GM18907 (cell line): ENCODE data around the gene AGFG2.

Experiments used
- ATAC-seq: cut with Tn5 transposase; IDR thresholded peaks from one replicate; pipeline ENCODE4 v1.9.1; 2021; ENCODE audit warnings: mild to moderate bottlenecking, moderate library complexity; ENCODE audit not compliant: unreplicated experiment

Gene AGFG2

GRCh38 chr7:100583132-100584053, 44.4 kb downstream of the AGFG2 start:
- ATAC-seq, result no peak

DNA sequence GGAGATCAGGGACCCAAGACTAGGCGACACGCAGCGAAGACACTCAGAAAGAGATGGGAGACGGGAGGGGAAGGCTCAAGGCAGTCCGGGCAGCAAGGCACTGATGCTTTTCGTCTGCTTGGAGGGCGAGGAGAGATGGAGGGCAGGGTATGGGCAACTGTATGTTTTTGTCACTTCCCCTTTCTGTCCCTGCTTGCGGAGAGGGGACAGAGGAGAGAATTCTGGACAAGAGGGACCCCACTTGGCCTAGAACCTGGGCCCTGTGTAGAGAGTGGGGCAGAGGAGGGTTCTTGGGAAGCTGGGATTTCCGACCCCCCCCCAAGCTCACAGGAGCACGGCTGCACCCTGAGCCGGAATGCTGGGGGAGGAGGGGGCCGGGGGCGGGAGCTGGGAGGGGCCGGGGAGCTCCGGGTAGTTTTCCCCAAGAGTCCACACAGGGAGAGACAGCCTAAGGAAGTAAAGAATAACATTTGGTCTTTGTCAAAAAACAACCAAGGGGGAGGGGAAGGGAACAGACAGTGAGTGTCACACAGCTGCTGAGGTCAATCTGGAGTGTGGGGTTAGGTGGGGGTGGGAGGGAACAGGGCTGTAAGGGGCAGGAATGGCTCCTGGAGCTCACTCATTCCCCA, 45.2 kb downstream of the AGFG2 start:
- ATAC-seq, result no peak

- ATAC-seq, result no peak
Measured at GRCh38 chr7:100584683-100585510, 45.9 kb downstream of the AGFG2 start.

DNA sequence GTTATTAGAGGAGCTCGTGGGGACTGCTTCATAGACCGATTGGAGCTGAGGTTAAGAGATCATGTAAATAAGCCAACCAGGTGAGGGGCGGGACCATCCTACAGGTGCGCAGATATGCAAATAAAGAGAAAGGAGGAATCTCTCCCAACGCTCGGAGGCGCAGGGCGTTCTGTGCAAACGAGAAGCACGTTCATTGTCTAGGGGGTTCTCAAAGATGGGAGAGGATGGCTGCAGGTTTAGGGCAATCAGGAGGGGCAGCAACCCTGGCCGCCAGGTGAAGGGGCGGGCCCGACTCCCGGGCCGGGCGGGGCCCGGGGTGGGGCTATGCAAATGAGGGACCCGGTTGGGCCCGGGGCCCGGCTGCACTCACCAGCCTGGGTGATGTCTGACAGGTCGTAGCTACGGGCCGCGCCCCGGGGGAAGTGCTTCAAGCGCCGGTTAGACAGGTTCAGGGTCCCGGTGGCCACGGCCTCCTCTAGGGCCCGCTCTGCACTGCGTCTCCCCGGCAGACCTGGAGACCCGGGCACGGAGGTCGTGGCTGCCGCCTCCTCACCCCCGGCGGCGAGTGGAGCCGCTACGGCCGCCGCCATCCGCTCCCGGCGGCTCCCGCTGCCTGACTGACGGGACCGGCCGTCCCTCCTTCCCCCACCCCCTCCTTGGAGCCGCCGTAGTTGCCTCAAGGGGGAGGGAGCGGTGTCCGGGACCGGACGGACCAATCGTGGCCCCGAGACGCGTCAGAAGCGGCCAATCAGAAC, 46.7 kb downstream of the AGFG2 start, which contains the start of gene LRCH4:
Gene LRCH4, minus strand, starts transcription at position 619 of the 755 bp plus-strand sequence. Its CDS starts 29 bp downstream, at position 590.
- peak; percentile 29 for ATAC-seq

GRCh38 chr7:100586266-100587025, 47.4 kb downstream of the AGFG2 start, which contains the start of gene FBXO24:
Gene FBXO24, plus strand, starts transcription at chr7:100586328. Its CDS starts 298 bp downstream, at chr7:100586626.
- ATAC-seq, result peak; percentile 87

- ATAC-seq, result no peak
Measured at GRCh38 chr7:100588438-100588837, 49.4 kb downstream of the AGFG2 start.

GRCh38 chr7:100589341-100589947, 50.4 kb downstream of the AGFG2 start:
- ATAC-seq, result no peak

DNA sequence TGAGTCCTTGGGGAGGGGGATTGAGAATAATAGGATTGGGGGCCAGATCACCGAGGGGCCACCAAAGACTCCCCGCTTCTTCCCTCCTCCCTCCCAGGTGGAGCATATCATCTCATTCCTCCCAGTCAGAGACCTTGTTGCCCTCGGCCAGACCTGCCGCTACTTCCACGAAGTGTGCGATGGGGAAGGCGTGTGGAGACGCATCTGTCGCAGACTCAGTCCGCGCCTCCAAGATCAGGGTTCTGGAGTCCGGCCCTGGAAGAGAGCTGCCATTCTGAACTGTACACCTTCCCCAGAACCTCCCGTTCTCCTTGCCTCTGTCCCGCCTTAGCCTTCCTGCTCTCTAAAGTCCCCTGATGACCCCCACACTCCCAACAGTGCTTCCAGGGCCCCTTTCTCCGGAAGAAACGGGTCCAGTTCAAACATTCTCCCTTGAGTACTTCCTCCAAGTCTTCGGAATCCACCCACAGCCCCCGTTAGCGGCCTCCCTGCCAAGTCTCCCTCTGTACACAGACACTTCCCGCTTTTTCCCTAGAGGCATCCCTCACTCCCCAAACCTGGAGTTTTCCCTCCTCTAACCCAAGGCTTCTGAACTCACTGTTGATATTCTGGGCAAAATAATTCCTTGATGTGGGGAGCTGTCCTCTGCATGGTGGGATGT, 51.2 kb downstream of the AGFG2 start:
- ATAC-seq, result no peak

DNA sequence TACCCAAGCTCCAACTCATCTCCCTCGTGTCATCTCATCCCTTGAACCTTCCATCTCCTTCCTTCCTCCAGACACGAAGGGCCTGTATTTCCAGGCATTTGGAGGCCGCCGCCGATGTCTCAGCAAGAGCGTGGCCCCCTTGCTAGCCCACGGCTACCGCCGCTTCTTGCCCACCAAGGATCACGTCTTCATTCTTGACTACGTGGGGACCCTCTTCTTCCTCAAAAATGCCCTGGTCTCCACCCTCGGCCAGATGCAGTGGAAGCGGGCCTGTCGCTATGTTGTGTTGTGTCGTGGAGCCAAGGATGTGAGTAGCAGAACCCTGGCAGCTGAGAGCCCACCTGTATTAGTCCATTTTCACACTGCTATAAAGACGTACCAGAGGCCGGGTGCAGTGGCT, 52.6 kb downstream of the AGFG2 start:
- ATAC-seq, result no peak

GRCh38 chr7:100595188-100595587, 56.2 kb downstream of the AGFG2 start:
- ATAC-seq, result no peak

- ATAC-seq, result no peak
Measured at GRCh38 chr7:100598425-100598824, 59.4 kb downstream of the AGFG2 start.

DNA sequence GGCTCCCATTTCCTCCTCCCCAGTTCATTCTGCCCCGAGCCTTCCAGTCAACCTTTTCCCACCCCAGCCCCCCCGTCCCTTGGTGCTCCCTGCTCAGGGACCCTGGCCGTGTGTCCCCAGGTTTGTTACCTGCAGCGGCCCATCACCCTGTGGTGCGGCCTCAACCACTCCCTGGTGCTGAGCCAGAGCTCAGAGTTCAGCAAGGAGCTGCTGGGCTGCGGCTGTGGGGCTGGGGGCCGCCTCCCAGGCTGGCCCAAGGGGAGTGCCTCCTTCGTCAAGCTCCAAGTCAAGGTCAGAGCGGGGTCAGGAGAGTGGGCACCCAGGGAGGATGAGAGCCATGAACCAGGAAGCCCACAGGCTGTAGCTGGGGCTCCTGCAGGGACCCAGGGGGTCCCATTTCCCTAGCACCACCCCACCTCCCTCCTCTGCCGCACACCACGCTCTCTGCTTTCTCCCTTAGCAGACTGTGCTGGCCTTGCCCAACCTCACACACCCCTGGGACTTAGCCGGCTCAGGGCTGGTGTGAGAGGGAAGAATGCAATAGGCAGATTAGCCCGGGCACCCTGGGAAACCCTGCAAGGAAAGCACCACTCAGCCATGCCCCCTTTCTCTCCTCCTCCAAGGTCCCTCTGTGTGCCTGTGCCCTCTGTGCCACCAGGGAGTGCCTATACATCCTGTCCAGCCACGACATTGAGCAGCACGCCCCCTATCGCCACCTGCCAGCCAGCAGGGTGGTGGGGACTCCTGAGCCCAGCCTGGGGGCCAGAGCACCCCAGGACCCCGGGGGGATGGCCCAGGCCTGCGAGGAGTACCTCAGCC, 61.1 kb downstream of the AGFG2 start:
- ATAC-seq, result no peak

- ATAC-seq, result no peak
Measured at GRCh38 chr7:100600730-100601038, 61.7 kb downstream of the AGFG2 start.

DNA sequence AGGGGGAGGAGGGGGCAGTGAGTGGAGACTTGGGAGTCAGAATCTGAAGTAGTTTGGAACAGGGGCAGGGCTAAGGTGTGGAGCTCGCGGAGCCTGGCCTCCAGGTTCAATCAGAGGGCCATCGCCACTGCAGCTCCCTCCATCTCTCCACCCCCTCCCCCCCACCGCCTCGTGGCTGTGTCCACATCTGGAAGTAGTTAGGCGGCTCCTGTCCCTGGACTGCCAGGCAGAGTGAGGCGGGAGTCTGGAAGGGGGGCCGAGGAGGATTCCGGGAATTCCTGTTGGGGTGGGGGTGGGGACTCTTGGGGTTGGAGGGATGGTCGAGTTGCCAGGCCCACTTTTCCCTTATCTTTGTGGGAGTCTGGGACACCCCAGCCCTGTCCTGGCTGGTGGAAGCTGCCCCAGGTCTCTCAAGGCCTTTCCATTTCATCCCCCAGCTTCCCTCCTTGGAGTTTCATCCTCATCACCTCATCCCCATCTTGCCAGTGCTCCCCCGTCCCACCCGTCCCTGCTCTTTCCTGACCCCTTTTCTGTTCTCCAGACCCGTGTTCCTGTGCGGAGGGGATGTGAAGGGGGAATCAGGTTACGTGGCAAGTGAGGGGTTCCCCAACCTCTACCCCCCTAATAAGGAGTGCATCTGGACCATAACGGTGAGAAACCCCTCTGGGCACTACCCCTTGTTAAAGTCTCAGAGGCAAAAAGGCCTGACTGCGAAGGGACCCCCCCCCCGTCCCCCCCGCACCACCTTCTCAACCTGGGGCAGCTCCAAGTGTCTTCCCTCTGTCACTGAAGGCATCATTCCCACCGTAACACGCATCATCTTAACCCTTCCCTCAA, 64.1 kb downstream of the AGFG2 start:
- no peak for ATAC-seq

DNA sequence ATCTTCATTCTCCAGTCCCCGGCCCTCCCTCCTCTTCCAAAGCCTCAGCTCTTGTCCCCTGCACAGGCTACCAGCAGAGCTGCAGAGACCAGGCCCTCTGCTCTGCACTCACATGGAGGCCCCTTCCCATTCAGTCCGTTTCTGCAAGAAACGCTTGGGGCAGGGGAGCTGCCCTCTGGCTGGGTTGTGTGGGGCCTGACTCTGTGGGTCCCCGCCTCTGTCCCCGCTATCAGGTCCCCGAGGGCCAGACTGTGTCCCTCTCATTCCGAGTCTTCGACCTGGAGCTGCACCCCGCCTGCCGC, 64.7 kb downstream of the AGFG2 start:
- ATAC-seq, result no peak

DNA sequence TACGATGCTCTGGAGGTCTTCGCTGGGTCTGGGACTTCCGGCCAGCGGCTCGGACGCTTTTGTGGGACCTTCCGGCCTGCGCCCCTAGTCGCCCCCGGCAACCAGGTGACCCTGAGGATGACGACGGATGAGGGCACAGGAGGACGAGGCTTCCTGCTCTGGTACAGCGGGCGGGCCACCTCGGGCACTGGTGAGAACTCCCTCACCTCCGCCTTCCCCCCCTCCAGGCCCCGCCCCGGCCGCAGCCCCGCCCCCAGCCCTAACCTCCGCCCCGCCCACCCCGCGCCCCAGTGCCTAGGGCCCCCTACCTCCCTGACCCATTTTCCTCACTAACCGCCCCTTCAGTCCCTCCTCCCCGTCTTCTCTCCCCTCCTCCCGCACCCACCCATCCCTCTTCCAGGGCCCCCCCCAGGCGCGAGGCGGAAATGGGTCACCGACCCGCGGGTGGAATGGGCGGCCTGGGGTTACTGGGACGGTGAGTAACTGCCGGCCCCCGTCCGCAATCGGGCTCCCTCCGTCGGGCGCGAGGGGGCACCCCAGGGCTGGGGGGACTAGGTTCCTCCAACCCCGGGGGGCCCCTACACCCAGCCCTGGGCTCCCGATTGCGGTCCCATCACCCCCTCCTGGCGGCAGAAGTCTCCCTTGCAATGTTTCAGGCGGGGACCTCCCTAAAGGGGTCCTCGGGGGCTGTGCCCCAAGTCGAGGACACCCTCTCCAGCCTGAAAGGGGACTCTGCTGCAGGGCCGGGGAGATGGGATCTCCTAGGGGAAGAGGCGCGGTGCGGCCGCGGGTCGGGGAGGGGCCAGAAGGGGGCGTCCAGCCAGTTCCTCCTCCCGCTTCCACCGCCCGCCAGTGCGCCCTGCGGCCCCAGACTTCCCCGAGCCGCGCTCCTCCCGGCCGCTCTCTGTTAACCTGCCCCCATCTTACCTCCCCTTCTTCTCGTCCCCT, 65.3 kb downstream of the AGFG2 start:
- peak; percentile 46 for ATAC-seq
